T-helper 22 cell (primary cell): Measurements from ENCODE around the gene TMEM53.

Source experiments
- DNase-seq: peaks from one replicate; pipeline ENCODE4 v3.0.0-alpha.2; 2020; ENCODE audit warnings: low read depth

TMEM53 gene

DNA sequence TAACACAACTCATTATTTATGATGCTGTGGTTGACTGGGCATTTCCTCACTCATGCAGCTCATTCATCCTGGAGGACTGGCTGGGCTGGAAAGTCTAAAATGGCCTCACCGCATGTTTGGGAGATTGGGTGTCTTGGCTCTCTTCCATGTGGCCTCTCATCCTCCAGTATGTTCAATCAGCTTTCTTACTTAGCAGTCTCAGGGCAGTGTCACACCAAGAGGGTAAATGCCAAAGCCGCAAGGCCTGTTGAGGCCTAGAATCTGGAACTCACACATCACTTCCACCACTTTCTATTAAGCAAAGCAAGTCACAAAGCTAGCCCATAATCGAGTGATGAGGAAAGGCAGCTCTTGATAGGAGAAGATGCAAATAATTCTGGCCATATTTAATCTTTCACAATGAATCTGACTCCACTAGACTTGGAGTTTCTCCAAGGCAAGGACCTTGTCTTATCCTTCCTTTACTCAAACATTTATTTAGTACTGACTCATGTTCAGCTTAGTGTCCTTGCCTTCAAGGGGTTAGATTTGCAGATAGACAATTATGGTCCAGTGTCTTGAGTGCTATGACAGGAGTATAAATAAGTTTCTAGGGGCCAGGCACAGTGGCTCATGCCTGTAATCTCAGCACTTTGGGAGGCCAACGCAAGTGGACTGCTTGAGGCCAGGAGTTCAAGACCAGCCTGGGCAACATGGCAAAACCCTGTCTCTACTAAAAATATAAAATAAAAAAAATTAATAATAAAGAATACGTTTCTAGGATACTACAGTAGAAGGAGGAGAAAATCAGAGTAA lies 45.1 kb downstream of the TMEM53 start:
- DNase-seq, result no peak

DNA sequence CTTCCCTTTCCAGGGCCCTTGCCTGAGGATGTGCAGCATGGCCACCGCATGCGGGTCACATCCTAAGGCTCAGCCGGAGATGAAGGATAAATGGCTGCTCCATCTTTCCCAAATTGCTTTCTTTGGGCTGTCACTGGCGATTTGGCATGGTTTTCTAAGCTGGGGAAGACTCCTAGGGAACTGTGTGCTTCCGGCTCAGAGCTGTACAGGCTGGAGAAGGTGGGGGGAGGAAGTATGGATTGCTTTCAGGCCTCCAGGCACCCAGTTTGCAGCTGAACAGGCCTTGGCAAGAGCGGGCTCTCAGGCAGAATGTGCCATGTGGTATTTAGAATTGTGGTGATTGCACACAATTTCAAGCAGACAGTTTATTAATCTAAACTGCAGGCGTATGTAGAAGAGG lies 48.9 kb downstream of the TMEM53 start:
- no peak for DNase-seq

DNA sequence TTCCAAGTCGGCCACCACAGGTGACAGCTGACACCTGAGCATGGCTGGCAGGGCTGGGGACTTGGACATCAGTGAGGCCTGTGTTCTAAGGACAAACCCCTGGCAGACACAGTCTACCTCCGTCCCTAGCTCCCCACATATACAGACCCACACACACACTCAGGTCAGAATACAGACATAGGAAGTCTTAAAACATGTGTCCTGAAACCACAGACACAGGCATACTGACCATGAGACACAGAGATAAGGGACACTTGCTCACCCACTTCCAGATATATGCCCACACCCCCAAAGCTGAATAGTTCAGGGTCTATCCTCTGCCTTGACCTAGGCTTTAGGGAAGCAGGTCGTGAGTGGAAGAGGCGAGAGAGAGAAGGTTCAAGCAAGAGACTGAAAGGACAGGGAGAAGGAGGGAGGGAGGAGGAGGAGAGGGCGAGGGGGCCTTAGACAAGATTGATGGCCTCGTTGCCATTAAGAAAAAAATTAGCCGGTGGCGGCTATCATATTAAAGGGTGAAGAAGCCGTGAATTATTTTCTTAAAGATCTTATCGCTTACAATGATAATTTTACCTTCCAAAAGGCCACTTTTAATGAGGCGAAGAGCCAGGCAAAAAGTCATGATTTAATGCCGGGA lies 49.9 kb downstream of the TMEM53 start:
- DNase-seq, result no peak

DNA sequence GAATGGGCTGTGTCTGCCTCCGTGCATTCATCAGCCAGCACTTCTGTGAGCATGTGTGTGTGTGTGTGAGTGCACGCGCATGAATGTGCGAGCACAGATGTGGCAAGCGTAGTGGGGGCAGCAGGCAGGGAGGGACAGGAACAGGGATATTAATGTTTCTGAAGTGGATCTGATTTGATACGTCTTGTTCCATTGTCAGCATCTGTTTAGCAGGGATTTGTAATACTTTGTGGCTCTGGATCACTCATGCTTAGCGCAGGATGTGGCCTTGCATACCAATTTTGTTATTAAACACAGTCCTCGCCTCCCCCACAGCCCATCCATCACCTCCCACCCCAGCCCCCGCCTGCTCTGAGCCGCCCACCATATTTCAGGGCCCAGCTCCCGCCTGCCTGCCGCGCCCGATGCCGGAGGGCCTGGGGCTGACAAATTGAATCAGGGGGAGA lies 52.4 kb downstream of the TMEM53 start:
- DNase-seq, result no peak

DNA sequence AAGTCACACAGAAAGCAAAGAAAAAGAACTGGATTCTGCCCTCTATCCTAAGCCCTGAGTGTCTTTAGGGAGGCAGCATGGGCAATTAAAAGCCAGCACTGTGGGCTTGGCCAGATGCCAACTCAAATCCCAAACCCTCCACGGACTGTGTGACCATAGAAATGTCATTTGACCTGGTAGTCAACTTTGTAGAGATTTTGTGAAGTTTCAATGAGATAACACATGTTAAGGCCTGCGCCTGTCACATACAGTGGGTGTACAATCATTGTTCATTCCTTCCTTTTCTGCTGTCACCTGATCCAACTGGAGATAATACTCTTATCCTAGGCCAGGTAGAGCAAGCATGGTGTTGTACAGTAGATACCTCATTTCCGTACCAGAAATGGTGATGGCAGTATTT lies 54.2 kb downstream of the TMEM53 start:
- DNase-seq, result no peak

DNA sequence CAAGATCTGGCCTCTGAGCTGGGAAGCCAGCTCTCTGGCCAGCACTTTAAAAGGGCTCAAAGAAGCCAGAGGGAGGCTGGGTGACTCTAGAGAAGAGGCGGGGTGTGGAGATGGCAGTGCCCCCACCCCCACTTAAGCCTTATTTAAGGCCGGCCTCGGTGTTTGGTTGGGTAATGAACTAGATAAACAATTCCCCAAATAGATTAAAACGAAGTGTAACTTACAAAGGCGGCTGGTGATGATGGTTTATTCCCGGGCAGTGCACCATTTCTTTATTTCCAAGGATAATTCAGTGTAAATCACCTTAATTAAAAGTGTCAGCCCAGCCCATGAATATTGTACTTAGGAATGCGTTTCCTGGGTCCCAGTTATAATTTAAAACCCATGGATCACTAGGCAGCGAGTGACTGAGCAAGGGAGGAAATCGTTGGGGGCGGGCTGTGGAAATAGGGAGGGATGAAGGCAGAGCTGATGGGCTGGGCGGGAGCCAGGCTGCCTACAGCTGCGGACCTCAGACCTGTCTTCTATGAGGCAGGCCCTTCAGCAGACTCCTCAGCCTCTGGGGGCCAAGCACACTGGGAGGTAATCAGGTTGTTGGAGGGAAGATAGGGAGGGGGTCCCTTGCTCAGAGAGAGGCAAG lies 54.9 kb downstream of the TMEM53 start:
- no peak for DNase-seq

DNA sequence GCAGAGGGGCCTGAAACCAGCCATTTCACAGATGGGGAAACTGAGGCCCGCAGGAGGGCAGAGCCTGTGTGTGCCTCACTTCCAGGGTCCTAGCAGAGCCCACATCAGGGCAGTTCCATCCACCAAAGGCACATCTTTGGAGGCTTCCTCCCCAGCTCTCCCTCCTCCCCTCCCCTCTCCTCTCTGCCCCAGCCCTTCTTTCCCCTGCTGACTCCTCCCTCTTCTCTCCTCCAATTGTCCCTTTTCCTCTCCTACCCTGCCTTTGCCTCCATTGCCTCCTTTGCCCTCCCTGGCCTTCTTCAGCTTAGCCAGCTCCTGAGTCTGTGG lies 56.6 kb downstream of the TMEM53 start:
- no peak for DNase-seq

DNA sequence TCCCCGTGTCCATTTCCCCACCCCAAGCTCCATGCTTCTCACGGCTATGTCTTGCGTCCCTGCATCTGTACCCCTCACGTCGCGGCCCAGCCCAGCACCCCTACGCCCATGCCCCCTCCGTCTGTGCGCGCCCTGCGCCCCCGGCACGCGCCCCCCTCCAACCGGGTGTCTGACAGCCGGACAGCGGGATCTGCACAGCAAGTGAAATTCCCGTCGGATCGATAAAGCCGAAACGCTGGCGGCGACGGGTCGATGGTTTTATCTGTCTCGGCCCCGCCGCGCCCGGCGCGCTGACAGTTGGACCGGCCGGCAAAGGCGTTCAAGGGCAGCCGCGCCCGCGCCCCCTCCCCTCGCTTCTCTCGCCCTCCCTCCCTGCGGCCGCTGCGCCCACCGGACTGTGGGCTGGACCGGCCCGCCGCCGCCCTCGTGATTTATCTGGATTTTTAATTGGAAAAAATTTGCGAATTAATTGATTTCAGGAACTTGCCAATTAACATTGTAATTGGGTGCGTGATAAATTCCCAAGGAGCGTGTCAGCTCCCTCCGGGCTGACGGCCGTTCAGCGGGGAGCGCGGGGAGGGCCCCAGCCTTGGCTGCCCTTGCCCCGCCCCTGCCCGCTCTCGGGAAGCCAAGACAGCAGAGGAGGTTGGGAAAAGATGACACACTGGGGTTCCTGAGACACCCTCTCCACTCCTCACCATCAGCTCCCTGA lies 57.1 kb downstream of the TMEM53 start:
- no peak for DNase-seq

DNA sequence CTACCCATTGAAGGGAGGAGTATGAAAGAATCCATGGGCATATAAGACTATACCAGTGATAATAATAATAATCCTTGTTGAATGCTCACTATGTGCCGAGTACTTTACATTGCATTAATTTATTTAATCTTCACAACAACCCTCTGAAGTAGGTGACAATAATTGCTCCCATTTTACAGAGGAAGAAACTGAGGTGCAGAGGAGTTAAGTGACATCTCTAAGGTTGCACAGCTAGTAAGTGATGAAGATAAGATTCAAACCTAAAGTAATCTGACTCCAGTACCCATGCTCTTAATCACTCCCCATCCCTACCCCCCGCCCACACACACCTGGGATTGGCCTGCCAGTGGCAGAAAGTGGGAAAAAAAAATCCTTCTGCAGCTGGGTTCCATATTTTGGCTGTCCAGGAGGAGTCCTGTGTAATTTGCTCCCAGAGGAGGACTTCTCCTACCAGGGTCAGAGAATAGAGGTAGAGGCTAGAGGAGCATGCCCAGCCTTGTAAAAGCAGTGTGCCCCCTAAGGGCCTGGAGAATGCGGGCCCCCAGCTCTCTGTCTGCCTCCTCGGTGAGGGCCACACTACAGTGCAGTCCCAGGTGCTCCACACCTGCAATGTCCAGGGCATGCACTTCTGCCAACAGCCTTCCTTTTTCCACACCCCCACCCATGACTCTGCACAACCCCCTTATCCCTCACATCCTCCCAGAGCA lies 57.8 kb downstream of the TMEM53 start:
- DNase-seq, result no peak

DNA sequence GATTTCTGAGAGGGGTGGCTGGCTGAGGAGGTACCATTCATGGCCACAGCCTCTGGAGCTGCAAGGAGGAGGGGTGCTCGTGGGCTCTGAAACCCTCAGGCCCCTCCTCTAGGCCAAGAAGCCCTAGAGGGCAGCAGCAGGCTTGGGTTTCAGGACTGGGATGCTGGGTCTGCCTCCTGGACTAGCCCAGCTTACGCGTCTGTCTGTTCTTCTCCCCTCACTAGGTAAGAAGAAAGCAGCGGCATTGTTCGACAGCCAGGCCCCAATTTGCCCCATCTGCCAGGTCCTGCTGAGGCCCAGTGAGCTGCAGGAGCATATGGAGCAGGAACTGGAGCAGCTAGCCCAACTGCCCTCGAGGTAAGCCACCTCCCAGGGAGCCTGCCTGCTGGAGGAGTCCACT lies 60.3 kb downstream of the TMEM53 start:
- no peak for DNase-seq

DNA sequence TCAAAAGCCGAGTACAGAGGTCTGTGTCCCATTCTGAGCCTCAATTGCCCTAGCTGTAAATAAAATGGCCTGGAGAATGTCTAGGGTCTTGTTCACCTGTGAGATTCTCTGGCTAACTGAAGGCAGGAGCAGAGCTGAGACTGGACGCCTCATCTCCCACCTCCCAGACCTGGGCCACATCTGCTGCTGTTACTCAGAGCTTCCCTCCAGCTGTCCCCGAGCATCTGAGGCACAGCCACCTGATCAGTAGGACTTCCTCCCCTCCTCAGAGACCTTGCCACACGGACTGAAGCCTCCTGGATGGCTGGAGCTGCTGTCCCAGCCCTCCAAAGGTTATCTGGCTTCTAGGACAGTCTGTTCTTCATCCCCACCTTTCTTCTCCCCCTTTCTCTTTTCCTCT lies 62.4 kb downstream of the TMEM53 start:
- no peak for DNase-seq

DNA sequence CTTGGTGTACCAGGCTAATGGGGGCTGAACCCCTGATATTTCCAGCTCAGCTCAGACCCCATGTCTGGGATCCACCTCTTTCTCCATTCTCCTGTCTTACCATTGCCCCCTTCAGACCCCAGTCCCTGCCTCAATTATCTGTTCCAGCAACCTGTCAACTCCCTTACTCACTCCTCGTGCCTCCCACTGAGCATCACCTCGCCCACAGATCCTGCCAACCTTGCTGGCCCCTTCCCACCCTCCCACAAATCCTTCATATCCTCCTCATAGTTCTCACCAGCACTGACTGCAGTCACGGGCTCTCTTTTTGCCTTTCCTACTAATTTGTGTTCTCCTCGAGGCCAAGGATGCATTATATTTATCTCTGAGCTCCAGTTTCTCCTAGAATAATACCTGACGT lies 62.9 kb downstream of the TMEM53 start:
- no peak for DNase-seq

DNA sequence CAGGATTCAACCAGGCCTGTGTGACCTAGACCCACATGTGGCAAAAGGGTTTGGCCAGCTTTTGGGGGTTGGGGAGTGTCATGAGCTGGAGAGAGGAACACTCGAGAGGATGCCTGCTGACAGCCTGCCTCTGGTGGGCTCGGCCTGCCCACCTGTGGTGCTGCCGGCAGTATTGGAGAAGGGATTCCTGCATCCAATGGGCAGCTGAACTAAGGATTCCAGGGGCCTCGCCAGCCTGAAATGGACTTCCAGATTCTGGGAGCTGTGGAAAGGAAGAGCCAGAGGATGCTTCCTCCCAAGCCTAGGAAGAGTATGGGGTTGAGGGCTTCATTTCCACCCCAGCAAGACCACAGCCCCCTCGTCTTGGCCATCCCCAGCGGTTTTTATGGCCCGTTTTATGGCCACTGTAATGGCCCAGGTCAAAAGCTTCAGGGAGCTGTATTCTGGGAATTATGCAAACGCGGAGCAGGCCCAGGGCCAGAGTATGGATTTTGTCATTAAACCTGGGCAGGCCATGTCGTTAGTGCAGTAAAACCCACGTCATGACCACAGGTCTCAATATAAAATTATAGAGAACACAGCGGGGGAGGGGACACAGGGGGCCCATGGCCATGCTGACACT lies 63.6 kb downstream of the TMEM53 start:
- DNase-seq, result no peak

DNA sequence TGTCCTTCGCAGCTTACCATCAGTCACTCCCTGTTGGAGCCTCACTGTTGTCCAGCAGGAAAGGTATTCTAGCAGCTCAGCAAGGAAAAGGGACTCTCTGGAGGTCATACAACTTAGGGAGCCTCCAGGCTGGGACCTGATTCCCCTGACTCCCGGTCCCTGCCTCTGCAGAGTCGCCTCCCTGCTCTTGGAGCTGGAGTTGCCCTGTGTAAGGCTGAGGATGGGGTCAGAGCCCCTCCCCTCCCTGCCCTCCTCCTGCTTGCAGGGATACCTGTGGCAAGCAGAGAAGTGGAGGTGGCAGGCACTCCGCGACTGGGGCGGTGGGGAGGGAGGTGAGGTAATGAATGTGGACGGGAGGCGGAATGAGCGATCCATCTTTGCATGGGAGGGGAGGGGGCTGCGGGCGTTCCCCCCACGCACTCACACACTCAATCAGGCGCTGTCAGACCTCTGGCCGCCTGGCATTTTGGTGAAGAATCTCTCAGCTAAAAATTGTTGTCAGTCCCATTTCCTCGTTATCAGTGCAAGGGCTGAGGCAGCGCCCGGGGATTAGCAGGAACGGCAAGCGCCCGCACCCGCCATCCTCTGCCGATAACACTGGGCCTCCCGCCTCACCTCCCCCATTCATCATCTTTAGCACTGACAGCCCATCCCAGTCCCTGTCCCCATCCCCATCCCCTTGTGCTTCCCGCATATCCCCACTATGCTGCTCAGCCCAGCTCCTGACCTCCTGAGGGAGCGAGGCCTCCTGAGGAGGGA lies 64.3 kb downstream of the TMEM53 start:
- DNase-seq, result no peak

DNA sequence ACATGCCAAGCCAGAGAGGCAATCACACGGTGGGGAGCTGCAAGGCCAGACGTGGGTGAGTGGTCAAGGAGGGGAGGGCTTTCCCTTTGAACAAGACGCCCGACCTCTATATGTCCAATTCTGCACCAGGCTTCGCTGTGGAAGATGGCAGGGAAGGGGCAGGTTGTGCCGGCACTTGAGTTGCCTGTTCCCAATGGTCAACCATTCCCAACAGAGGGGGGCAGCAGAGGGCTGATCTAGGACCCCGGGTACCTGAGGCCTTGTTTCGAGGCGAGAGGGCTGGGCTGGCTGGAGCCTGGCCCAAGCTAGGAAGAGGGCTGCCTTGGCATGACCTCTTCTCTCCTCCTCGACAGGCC lies 64.9 kb downstream of the TMEM53 start:
- DNase-seq, result no peak

DNA sequence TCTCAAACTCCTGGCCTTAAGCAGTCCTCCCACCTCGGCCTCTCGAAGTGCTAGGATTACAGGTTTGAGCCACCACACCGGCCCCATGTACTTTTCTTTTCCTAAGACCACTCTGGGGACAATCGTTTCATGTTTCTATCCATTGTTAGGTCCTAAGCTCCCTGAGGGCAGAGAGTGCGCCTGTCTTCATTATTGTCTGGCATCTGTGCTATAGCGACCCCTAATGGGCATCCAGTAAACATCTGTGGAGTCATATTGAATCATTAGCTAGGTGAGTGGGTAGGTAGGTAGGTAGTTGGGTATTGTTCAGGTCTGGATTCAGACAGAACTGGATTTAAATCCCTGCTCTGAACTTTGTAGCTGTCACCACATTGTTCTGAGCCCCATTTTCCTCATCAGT lies 66.1 kb downstream of the TMEM53 start:
- DNase-seq, result no peak

DNA sequence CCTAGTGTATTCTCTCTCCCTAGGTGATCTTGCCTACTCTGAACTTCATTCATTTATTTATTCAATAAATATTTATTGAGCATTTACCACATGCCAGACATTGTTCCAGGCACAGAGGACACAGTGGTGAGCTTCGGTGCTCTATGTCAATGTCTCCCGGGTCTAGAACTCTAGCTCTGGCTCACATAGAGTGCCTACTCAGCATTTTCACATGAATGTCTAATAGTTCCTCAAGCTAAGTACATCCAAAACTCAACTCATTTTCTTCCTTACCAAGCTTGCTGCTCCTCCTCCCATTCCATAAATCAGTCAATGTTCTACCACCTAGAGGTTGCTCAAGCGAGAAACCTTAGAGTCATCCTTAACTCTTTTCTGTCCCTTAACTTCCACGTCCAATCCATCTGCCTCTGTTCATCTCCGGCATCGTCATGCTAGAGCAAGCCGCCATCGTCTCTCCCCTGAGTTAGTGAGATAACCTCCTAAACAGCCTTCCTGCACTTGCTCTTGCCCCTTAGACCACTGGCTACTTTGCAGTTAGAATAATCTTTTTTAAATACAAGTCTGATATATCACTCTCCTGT lies 67.5 kb downstream of the TMEM53 start:
- DNase-seq, result no peak

DNA sequence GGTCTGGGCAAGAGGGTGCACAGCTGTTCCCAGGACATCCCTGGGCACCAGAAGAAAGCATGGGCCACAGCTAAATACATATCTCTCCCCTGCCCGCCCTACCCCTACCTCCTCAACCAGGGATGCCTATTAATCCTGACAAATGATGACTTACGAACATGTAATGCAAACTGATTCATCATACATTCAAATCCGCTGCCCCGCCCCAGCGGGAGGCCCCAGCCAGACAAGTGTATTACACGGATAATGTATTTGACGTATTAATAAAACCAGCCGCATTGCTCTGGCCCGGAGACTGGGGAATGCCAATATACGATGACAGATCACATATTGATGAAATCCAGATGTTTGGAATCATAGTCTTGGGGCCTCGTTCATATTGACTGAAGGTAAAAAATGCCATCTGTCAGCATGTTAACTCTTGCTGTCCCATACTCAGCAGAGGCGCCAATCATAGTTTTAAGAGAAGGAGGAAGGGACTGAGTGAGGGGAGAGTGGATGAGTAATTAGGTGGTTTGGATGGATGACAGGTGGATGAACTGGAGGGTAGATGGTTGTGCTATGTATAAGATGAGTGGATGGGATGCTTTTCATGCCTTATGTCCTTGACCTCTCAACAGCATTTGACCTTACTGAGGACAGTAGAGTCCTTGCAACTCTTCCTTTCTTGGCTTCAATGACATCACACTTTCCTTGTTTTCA lies 68.2 kb downstream of the TMEM53 start:
- DNase-seq, result no peak

DNA sequence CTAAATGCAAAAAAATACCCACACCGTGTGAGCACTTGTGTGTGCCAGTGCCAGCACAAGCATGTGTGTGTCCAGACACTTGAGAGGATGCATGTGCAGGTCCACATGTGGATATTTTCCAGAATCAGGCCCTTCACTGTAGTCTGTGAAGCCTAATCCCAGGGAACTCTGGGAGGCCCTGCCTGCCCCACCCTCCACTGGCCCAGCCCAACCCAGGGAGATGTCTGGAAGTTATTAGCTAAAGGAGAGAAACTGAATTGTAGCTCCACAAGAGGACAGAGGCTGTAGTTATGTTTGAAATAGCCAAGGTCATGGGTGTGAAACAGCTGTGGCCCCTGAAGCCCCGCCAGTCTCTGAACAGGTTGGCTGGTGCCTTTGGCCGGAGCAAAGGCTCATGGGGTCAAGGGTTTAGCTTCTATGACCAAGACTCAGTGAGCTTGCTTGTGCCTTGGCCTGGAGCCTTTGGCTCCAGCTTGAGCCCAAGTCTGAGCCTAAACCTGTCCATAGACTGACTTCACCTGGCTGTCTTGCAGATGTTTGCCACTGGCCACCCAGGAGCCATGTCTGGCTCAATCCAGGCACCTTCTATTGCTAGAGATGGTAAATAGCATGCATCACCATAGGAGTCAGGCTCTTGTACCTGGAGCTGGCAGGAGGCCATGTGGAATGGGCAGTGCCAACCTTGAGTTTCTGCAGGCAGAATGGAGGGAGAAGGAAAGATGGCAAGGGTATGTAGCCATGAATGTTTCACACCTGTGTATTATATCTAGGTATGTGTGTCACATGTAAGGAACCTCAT lies 69.9 kb downstream of the TMEM53 start:
- no peak for DNase-seq
